Stomach (tissue), 9 donors: Measurements from ENCODE around the gene SIT1. TPM values are rescaled to one million over a fixed set of nuclear protein-coding genes. Genes with fewer than 3 reads are reported as not detected.
A peak's percentile ranks its signal among the peaks of the same experiment; 100 is the strongest.

Source experiments
- DNase-seq, 2 donors: peaks; one replicate each; pipeline versions ENCODE4 v3.0.0 to v3.0.0-alpha.2; 2013 to 2019
- H3K27ac ChIP-seq, 5 donors: fragments of 200-600 bp in 4 of 5; sonication (generic) in 4 of 5; one replicate each; pipeline ENCODE4 v1.5.1; 2013 to 2019; ENCODE audit warnings: mild to moderate bottlenecking in 1 of 5, moderate library complexity in 1 of 5
- H3K27me3 ChIP-seq, 3 donors: fragments of 200-600 bp; sonication (generic); one replicate each; pipeline ENCODE4 v1.5.1; 2017 to 2019; ENCODE audit warnings: mixed run types in 1 of 3
- H3K36me3 ChIP-seq, 4 donors: fragments of 200-600 bp; sonication (generic); 1 replicate in 3 of 4; 2 replicates in 1 of 4; pipeline ENCODE4 v1.5.1; 2016 to 2019
- H3K4me1 ChIP-seq, 4 donors: fragments of 200-600 bp; sonication (generic); one replicate each; pipeline ENCODE4 v1.5.1; 2016 to 2019
- H3K4me3 ChIP-seq, 4 donors: fragments of 200-600 bp; sonication (generic) in 3 of 4; one replicate each; pipeline ENCODE4 v1.5.1; 2016 to 2019; ENCODE audit warnings: mild to moderate bottlenecking in 1 of 4
- H3K9me3 ChIP-seq, 4 donors: fragments of 200-600 bp; sonication (generic); one replicate each; pipeline ENCODE4 v1.5.1; 2016 to 2019
- EP300 ChIP-seq: sonication (generic); formaldehyde crosslinking; IDR thresholded peaks from one replicate; pipeline ENCODE4 v1.6.1; 2017; ENCODE audit warnings: antibody characterized with exemption
- POLR2A ChIP-seq, 4 donors: fragments of 450-650 bp; IDR thresholded peaks; one replicate each; pipeline ENCODE4 v1.6.1; 2016; ENCODE audit warnings: antibody characterized with exemption in 4 of 4, control low read depth in 2 of 4, mild to moderate bottlenecking in 1 of 4, moderate library complexity in 1 of 4
- POLR2AphosphoS5 ChIP-seq, 3 donors: sonication (generic); formaldehyde crosslinking; IDR thresholded peaks; one replicate each; pipeline ENCODE4 v1.6.1; 2016; ENCODE audit warnings: antibody characterized with exemption in 3 of 3
- WGBS, 5 donors: extraction: QIAGEN DNeasy Blood & Tissue Kit in 3 of 5; methylation state at CpG; one replicate each; pipeline versions ENCODE4 v1.1.5 to v1.1.7; 2013 to 2018; 5-methylcytosine and 5-hydroxymethylcytosine counted together
- intact Hi-C: fragments of 100-400 bp; cut with DNase I; formaldehyde crosslinking; loops from one replicate; pipeline ENCODE4 v1.15.1; 2023; ENCODE audit warnings: low total_unique reads
- polyA plus RNA-seq, 3 donors: library from polyadenylated mRNA; stranded (reverse); fragments of 200-250 nt; gene quantifications; one replicate each; pipeline ENCODE4 v1.2.3, GENCODE V29; 2013
- small RNA-seq, 4 donors: library from RNA; depleted of rRNA; stranded (forward); fragments of <200 nt; gene quantifications; one replicate each; pipeline ENCODE3, GENCODE V24; 2016
- total RNA-seq, 5 donors: library from RNA; depleted of rRNA; stranded (reverse); fragments of >200 nt; gene quantifications; one replicate each; pipeline versions ENCODE4 v1.1.0 to v1.2.3, GENCODE V29; 2014 to 2016
- TF ChIP-seq, protein P1 (sequence below), 7 experiments: fragments of 450-650 bp in 4 of 7; fragments of 200-600 bp in 3 of 7; sonication (generic) in 3 of 7; IDR thresholded peaks; one replicate each; pipeline ENCODE4 v1.5.1; 2016 to 2019; ENCODE audit warnings: antibody characterized with exemption in 7 of 7, control low read depth in 2 of 7, mild to moderate bottlenecking in 1 of 7
- donor health status: healthy with polysubstance abuse.
- donor health status: Bipolar disorder and iron deficiency.
- donor health status: healthy.

Gene SIT1
- total and polyA plus RNA-seq, 8 donors: 0.62 to 2.3 (median 1.1) TPM; not detected in 3

DNA sequence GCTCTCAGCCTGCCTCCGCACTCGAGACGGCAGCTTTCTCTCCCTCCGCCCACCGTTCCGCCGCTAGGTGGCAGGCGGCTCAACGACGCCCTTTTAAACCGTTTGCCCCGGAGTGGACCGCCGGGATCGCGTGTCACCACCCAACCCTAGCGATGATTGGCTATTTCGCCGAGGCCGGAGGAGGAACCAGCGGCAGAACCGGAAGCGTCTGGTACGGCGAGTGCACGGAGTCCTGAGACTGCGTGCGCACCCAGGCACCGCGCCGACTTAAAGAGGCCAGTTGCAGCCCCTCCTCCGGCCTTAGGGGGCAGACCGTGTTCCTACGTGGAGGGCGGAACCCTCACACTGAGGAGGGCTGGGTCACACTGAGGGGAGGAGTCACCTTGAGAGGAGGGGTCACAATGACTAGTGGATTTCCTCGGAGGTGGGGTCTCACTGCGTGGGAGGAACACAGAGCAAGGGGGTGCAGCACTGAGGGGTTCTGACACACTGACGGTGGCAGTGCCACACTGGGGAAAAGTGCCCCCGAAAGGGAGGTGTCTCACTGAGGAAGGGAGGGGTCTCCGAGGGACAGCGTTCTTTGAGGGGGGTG is 46.6 kb downstream of the SIT1 start:
- peak overlapping the region; percentile 85 to 97 (median 97) for H3K27ac ChIP-seq
- TF ChIP-seq, protein P1, sequence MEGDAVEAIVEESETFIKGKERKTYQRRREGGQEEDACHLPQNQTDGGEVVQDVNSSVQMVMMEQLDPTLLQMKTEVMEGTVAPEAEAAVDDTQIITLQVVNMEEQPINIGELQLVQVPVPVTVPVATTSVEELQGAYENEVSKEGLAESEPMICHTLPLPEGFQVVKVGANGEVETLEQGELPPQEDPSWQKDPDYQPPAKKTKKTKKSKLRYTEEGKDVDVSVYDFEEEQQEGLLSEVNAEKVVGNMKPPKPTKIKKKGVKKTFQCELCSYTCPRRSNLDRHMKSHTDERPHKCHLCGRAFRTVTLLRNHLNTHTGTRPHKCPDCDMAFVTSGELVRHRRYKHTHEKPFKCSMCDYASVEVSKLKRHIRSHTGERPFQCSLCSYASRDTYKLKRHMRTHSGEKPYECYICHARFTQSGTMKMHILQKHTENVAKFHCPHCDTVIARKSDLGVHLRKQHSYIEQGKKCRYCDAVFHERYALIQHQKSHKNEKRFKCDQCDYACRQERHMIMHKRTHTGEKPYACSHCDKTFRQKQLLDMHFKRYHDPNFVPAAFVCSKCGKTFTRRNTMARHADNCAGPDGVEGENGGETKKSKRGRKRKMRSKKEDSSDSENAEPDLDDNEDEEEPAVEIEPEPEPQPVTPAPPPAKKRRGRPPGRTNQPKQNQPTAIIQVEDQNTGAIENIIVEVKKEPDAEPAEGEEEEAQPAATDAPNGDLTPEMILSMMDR (IDR thresholded peaks at IDR 0.05): peak in 6 of 7 experiments; percentile 82 to 100 (median 94)
- TF ChIP-seq EP300 (no peak), POLR2A (IDR thresholded peaks at IDR 0.05) (peak in 1 of 4 donors; percentile 35), POLR2AphosphoS5 (IDR thresholded peaks at IDR 0.05) (peak; percentile 87 to 96 (median 91))
- 0 to 1% (median 0%) methylated on average over 16 to 41 of the region's 41 CpGs for WGBS, 5 donors
- H3K4me3 ChIP-seq: peak overlapping the region; percentile 76 to 96 (median 93)
- intact Hi-C loops: no loop called here
- peaks cover 17 to 24% (median 21%) of the 10 kb centered on the region in 4 donors for H3K36me3 ChIP-seq
- peak; percentile 100 for DNase-seq
- H3K9me3 ChIP-seq: no peaks in the 10 kb centered on the region
- no peaks in the 10 kb centered on the region for H3K27me3 ChIP-seq
- peaks cover 25 to 43% (median 40%) of the 10 kb centered on the region in 4 donors for H3K4me1 ChIP-seq

DNA sequence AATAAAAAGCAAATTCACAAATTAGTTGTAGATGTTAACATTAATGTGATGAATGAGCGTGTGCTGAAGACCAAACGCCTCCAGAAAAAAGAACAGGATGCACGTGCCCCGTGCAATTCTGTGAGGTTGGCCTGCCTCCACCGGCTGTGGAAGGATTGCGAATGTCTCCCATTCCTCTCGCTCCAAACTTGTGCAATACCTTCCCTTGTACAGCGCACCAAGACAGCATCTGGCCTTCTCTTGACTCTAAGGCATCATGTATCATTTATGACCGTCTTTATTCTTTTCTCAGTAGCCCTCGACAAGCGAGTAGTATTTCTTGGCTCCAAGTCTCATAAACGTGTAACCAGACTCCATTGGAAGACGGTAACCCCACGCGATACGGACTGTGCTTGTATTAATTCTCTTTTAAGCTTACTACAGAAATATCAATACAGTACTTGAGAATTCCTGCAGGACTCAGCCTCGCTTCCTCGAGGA is 47.2 kb downstream of the SIT1 start:
- peak; percentile 56 to 79 for DNase-seq
- intact Hi-C loops: no loop called here
- Histone ChIP-seq H3K36me3 (peaks cover 11 to 19% (median 16%) of the 10 kb centered on the region in 4 donors), H3K27ac (peak overlapping the region; percentile 81 to 97 (median 97)), H3K4me1 (peaks cover 30 to 48% (median 45%) of the 10 kb centered on the region in 4 donors), H3K9me3 (no peaks in the 10 kb centered on the region), H3K4me3 (peak overlapping the region; percentile 76 to 96 (median 93)), H3K27me3 (no peaks in the 10 kb centered on the region)
- no peak for TF ChIP-seq POLR2A (IDR thresholded peaks at IDR 0.05)
- TF ChIP-seq POLR2AphosphoS5 (IDR thresholded peaks at IDR 0.05): peak in 1 of 3 donors; percentile 81
- TF ChIP-seq, protein P1 (IDR thresholded peaks at IDR 0.05): no peak
- WGBS, 5 donors: 2 to 8% (median 5%) methylated on average over 18 of the region's 18 CpGs

DNA sequence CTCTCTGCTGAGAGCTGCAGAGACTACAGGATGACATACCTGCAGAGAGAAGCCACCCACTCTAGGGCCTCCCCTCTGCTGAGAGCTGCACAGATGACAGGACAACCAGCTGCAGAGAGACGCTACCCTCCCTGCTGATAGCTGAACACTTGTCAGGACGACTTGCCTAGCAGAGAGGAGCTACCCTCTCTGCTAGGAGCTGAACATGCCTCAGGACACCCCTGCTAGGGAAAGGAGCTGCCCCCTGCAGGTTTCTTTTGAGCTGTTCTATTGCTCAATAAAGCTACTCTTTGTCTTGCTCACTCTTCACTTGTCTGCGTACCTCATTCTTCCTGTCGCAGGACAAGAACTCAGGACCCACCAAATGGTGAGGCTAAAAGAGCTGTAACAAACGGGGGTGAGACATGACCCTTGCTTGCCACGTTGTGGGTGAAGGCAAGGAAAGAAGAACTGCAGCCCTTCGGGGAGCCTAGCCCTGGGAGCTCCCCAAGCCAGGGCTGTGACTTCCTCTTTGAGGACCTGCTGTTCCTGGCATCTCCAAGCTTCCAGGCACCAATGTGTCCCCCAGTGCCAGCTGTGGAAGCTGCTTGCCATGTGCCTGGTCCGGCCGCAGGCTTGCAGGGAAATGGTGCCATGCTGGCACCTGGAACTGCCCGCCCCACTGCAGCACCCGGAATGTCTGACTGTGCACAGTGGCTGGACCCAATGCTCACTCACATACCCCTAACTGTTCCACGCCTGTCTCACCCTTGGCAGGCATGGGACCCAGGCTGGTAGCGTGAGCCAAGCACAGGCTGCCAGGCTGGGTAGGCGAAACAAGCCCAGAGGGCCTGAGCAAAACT is 50.7 kb downstream of the SIT1 start:
- intact Hi-C loops: no loop called here
- no peak for DNase-seq
- WGBS, 5 donors: 77 to 89% (median 87%) methylated on average over 12 to 14 of the region's 14 CpGs

More for the DNA sequence above, 50.7 kb downstream of the SIT1 start:
- no peak overlapping the region for H3K4me3 ChIP-seq
- TF ChIP-seq POLR2AphosphoS5 (IDR thresholded peaks at IDR 0.05) (no peak), EP300 (no peak), POLR2A (IDR thresholded peaks at IDR 0.05) (no peak)
- TF ChIP-seq, protein P1 (IDR thresholded peaks at IDR 0.05): no peak
- H3K27ac ChIP-seq: no peak overlapping the region
- H3K36me3 ChIP-seq: no peaks in the 10 kb centered on the region
- H3K9me3 ChIP-seq: no peaks in the 10 kb centered on the region
- H3K4me1 ChIP-seq: peaks cover 18 to 31% (median 28%) of the 10 kb centered on the region in 4 donors
- no peaks in the 10 kb centered on the region for H3K27me3 ChIP-seq

Small RNAs within 50 kb of the gene (small RNA-seq; reads per million reads assigned to genes)
- gene MIR4667: 0 reads per million in 4 donors
- 0 reads per million in 4 donors for gene RMRP
- gene RN7SL22P: 0 reads per million in 4 donors

Other genes starting within 250 kb of the SIT1 start
- gene RUSC2, start 160.8 kb downstream of the SIT1 start, total RNA-seq: 10 to 100 TPM in 2 of 5 donors, 1 to 10 TPM in 3; 3.8 to 34.8 (median 9.9) TPM
- gene RUSC2, start 160.8 kb downstream of the SIT1 start, polyA plus RNA-seq: 1 to 10 TPM; 3.4 to 6.6 (median 6.5) TPM
- gene TESK1, start 45.7 kb downstream of the SIT1 start, total RNA-seq: 10 to 100 TPM; 11.9 to 56.8 (median 34.6) TPM
- gene TESK1, start 45.7 kb downstream of the SIT1 start, polyA plus RNA-seq: 10 to 100 TPM; 25.7 to 33.9 (median 28.4) TPM
- gene CD72, start 32.5 kb downstream of the SIT1 start, total RNA-seq: 10 to 100 TPM in 1 of 5 donors, 1 to 10 TPM in 1, not detected in 3; 3.1 to 18.7 TPM
- gene CD72, start 32.5 kb downstream of the SIT1 start, polyA plus RNA-seq: 1 to 10 TPM in 2 of 3 donors, under 1 TPM in 1; 0.61 to 2.8 (median 1.1) TPM
- over 10,000 TPM in 4 of 5 donors, 1,000 to 10,000 TPM in 1; 1,379 to 137,340 (median 23,544) TPM for gene RMRP, start 7.1 kb upstream of the SIT1 start, total RNA-seq
- gene RMRP, start 7.1 kb upstream of the SIT1 start, polyA plus RNA-seq: 10 to 100 TPM in 1 of 3 donors, not detected in 2; 64.3 TPM
- 100 to 1,000 TPM in 1 of 5 donors, 10 to 100 TPM in 4; 15.6 to 104 (median 28.1) TPM for gene CCDC107, start 7.4 kb upstream of the SIT1 start, total RNA-seq
- gene CCDC107, start 7.4 kb upstream of the SIT1 start, polyA plus RNA-seq: 10 to 100 TPM; 58.8 to 86.4 (median 69.7) TPM
- gene ARHGEF39, start 14.3 kb upstream of the SIT1 start, total RNA-seq: 10 to 100 TPM in 3 of 5 donors, 1 to 10 TPM in 2; 1.8 to 58.3 (median 11.6) TPM
- 1 to 10 TPM; 2.8 to 4.3 (median 3.2) TPM for gene ARHGEF39, start 14.3 kb upstream of the SIT1 start, polyA plus RNA-seq
- gene CA9, start 23.0 kb upstream of the SIT1 start, total RNA-seq: 100 to 1,000 TPM in 3 of 5 donors, 10 to 100 TPM in 1, 1 to 10 TPM in 1; 1.2 to 670 (median 161) TPM
- gene CA9, start 23.0 kb upstream of the SIT1 start, polyA plus RNA-seq: 100 to 1,000 TPM; 115 to 653 (median 541) TPM
- 1,000 to 10,000 TPM in 3 of 5 donors, 100 to 1,000 TPM in 2; 537 to 3,642 (median 1,228) TPM for gene TPM2, start 39.0 kb upstream of the SIT1 start, total RNA-seq
- gene TPM2, start 39.0 kb upstream of the SIT1 start, polyA plus RNA-seq: 1,000 to 10,000 TPM in 1 of 3 donors, 100 to 1,000 TPM in 2; 460 to 2,257 (median 672) TPM
- 100 to 1,000 TPM; 169 to 399 (median 223) TPM for gene TLN1, start 81.3 kb upstream of the SIT1 start, total RNA-seq
- gene TLN1, start 81.3 kb upstream of the SIT1 start, polyA plus RNA-seq: 100 to 1,000 TPM in 1 of 3 donors, 10 to 100 TPM in 2; 53.2 to 141 (median 70.2) TPM
- 10 to 100 TPM; 33.2 to 84.0 (median 79.1) TPM for gene CREB3, start 81.7 kb upstream of the SIT1 start, total RNA-seq
- 10 to 100 TPM; 29.4 to 40.5 (median 37.9) TPM for gene CREB3, start 81.7 kb upstream of the SIT1 start, polyA plus RNA-seq
- 100 to 1,000 TPM in 3 of 5 donors, 10 to 100 TPM in 2; 29.8 to 210 (median 145) TPM for gene GBA2, start 98.3 kb upstream of the SIT1 start, total RNA-seq
- gene GBA2, start 98.3 kb upstream of the SIT1 start, polyA plus RNA-seq: 10 to 100 TPM; 26.5 to 38.9 (median 32.5) TPM
- gene RGP1, start 98.4 kb upstream of the SIT1 start, total RNA-seq: 10 to 100 TPM in 4 of 5 donors, 1 to 10 TPM in 1; 7.0 to 21.2 (median 14.7) TPM
- gene RGP1, start 98.4 kb upstream of the SIT1 start, polyA plus RNA-seq: 10 to 100 TPM in 1 of 3 donors, 1 to 10 TPM in 2; 3.8 to 12.8 (median 7.2) TPM
- not detected for gene MSMP, start 103.3 kb upstream of the SIT1 start, total RNA-seq
- under 1 TPM in 1 of 3 donors, not detected in 2; 0.35 TPM for gene MSMP, start 103.3 kb upstream of the SIT1 start, polyA plus RNA-seq
- 10 to 100 TPM in 3 of 5 donors, 1 to 10 TPM in 2; 3.1 to 75.5 (median 14.5) TPM for gene NPR2, start 140.7 kb upstream of the SIT1 start, total RNA-seq
- 10 to 100 TPM in 1 of 3 donors, 1 to 10 TPM in 2; 4.0 to 11.4 (median 7.0) TPM for gene NPR2, start 140.7 kb upstream of the SIT1 start, polyA plus RNA-seq
- gene SPAG8, start 161.3 kb upstream of the SIT1 start, total RNA-seq: 1 to 10 TPM in 2 of 5 donors, not detected in 3; 1.7 to 2.7 TPM
- gene SPAG8, start 161.3 kb upstream of the SIT1 start, polyA plus RNA-seq: 1 to 10 TPM in 1 of 3 donors, under 1 TPM in 2; 0.19 to 4.1 (median 0.98) TPM
- gene HINT2, start 164.1 kb upstream of the SIT1 start, total RNA-seq: 10 to 100 TPM in 4 of 5 donors, 1 to 10 TPM in 1; 8.4 to 22.7 (median 17.9) TPM
- 100 to 1,000 TPM in 2 of 3 donors, 10 to 100 TPM in 1; 98.1 to 131 (median 118) TPM for gene HINT2, start 164.1 kb upstream of the SIT1 start, polyA plus RNA-seq
- not detected for gene FAM221B, start 177.8 kb upstream of the SIT1 start, total RNA-seq
- gene FAM221B, start 177.8 kb upstream of the SIT1 start, polyA plus RNA-seq: under 1 TPM in 1 of 3 donors, not detected in 2; 0.10 TPM
- gene TMEM8B, start 178.3 kb upstream of the SIT1 start, total RNA-seq: 10 to 100 TPM in 3 of 5 donors, 1 to 10 TPM in 2; 4.6 to 81.4 (median 11.6) TPM
- 1 to 10 TPM; 7.0 to 9.2 (median 7.0) TPM for gene TMEM8B, start 178.3 kb upstream of the SIT1 start, polyA plus RNA-seq
- not detected for gene OR13J1, start 219.5 kb upstream of the SIT1 start, total RNA-seq
- gene OR13J1, start 219.5 kb upstream of the SIT1 start, polyA plus RNA-seq: not detected